ENCODE results near the gene DYNLT4. TPM values are rescaled to one million over a fixed set of nuclear protein-coding genes. Genes with fewer than 3 reads are reported as not detected.

DYNLT4 gene
- total RNA-seq, 1 experiment from 2014 or later = not detected

GRCh38 chr1:44777547-44777946 is 29.6 kb downstream of the DYNLT4 start:
- ChIA-PET POLR2A (interaction anchor here (0.6 kb wide), 1 partner anchor 17 kb away, joined by 10 read pairs; no protein-coding TSS in a partner anchor), CTCF (no interaction called here)
- TF ChIP-seq CTCF (IDR thresholded peaks at IDR 0.05) (no peak), REST (IDR thresholded peaks at IDR 0.05; ENCODE audit: insufficient read depth in 1 of 2, low read depth in 2 of 2, low read length in 1 of 2) (no peak), TCF7L2 (IDR thresholded peaks at IDR 0.05; ENCODE audit: low read depth, low read length) (no peak), POLR2AphosphoS5 (IDR thresholded peaks at IDR 0.05; ENCODE audit: low read depth, low read length) (no peak), SIN3A (IDR thresholded peaks at IDR 0.05; ENCODE audit: borderline replicate concordance, insufficient read depth, low read depth, low read length) (no peak)
- Histone ChIP-seq H3K4me1 (ENCODE audit: control insufficient read depth, insufficient read depth, low read length) (peaks cover 10% of the 10 kb centered on the region), H3K36me3 (ENCODE audit: control insufficient read depth, insufficient read depth, low read length) (peaks cover 17% of the 10 kb centered on the region; the same call in 1 of the 2 replicates), H3K27me3 (ENCODE audit: control insufficient read depth, insufficient read depth, low read length) (no peaks in the 10 kb centered on the region), H3K9me3 (ENCODE audit: control insufficient read depth, insufficient read depth, low read depth, low read length) (no peaks in the 10 kb centered on the region), H3K4me3 (ENCODE audit: low read depth in 2 of 2, low read length in 2 of 2) (peak overlapping the region; percentile 84 to 91), H3K27ac (ENCODE audit: low read length) (peak overlapping the region; percentile 92)
- DNase-seq (ENCODE audit: low read depth, low spot score) (no peak), ATAC-seq (no peak)
- intact Hi-C loops (cut with micrococcal nuclease; ENCODE audit: unreplicated experiment) = no loop called here
- in situ Hi-C loops (cut with HindIII; ENCODE audit: low pct_unique_long_range_greater_than_20kb, low sequenced_read_pairs) = no loop called here
- no TSS peak for BruUV-seq (replicated peaks)

GRCh38 chr1:44776730-44777068 is 30.5 kb downstream of the DYNLT4 start:
- TF ChIP-seq TCF7L2 (IDR thresholded peaks at IDR 0.05; ENCODE audit: low read depth, low read length) (no peak), CTCF (IDR thresholded peaks at IDR 0.05) (no peak), SIN3A (IDR thresholded peaks at IDR 0.05; ENCODE audit: borderline replicate concordance, insufficient read depth, low read depth, low read length) (no peak), REST (IDR thresholded peaks at IDR 0.05; ENCODE audit: insufficient read depth in 1 of 2, low read depth in 2 of 2, low read length in 1 of 2) (no peak; a peak in 1 of 4 replicates), POLR2AphosphoS5 (IDR thresholded peaks at IDR 0.05; ENCODE audit: low read depth, low read length) (no peak)
- no peak for DNase-seq (ENCODE audit: low read depth, low spot score)
- no TSS peak for BruUV-seq (replicated peaks)
- Histone ChIP-seq H3K4me1 (ENCODE audit: control insufficient read depth, insufficient read depth, low read length) (peaks cover 10% of the 10 kb centered on the region), H3K4me3 (ENCODE audit: low read depth in 2 of 2, low read length in 2 of 2) (peak overlapping the region; percentile 84 to 91), H3K36me3 (ENCODE audit: control insufficient read depth, insufficient read depth, low read length) (peaks cover 17% of the 10 kb centered on the region; the same call in 1 of the 2 replicates), H3K27ac (ENCODE audit: low read length) (peak overlapping the region; percentile 92), H3K9me3 (ENCODE audit: control insufficient read depth, insufficient read depth, low read depth, low read length) (no peaks in the 10 kb centered on the region), H3K27me3 (ENCODE audit: control insufficient read depth, insufficient read depth, low read length) (no peaks in the 10 kb centered on the region)
- POLR2A ChIA-PET = interaction anchor here (0.7 kb wide), 1 partner anchor 23 kb away, joined by 3 read pairs; no protein-coding TSS in a partner anchor
- intact Hi-C loops (cut with micrococcal nuclease; ENCODE audit: unreplicated experiment) (no loop called here), in situ Hi-C loops (cut with HindIII; ENCODE audit: low pct_unique_long_range_greater_than_20kb, low sequenced_read_pairs) (no loop called here)
- CTCF ChIA-PET = no interaction called here
- ATAC-seq = no peak
